ENCODE results near the gene CCDC201. TPM values are rescaled to one million over a fixed set of nuclear protein-coding genes. Genes with fewer than 3 reads are reported as not detected.
"Not testable (repeated sequence)": the region's sequence is repeated elsewhere in the genome, so short reads cannot be mapped to it uniquely, and the experiment has no call there.

The CCDC201 gene
- total and polyA plus RNA-seq, 2 donors (not counting 3 experiments of a cell fraction or from before 2014, with no cell fraction given): not detected

- DNase-seq (ENCODE audit: low read depth, low spot score); H2AFZ ChIP-seq (ENCODE audit: low read depth, low read length); BruUV-seq (replicated peaks); H3K27me3 ChIP-seq (ENCODE audit: control insufficient read depth in 2 of 2, insufficient read depth in 2 of 2, low read length in 2 of 2); FAIRE-seq; H3K27ac ChIP-seq (ENCODE audit: insufficient read depth, low read depth, low read length); H3K79me2 ChIP-seq (ENCODE audit: control insufficient read depth, insufficient read depth, low read length); H3K4me1 ChIP-seq (ENCODE audit: control insufficient read depth, extremely low read depth, insufficient read depth, low read length); H3K9me1 ChIP-seq (replicated peaks; ENCODE audit: control insufficient read depth, extremely low read depth, insufficient read depth, low read length); H3K4me2 ChIP-seq (ENCODE audit: insufficient read depth, low read length); dilution Hi-C loops (cut with MboI; ENCODE audit: extremely low pct_ligation_motif_present, low sequenced_read_pairs); H3K36me3 ChIP-seq (ENCODE audit: control insufficient read depth in 2 of 2, extremely low read depth in 1 of 2, insufficient read depth in 2 of 2, low read length in 2 of 2); H3K9me3 ChIP-seq (replicated peaks; ENCODE audit: control insufficient read depth, insufficient read depth, low read length); H3K9ac ChIP-seq (replicated peaks; ENCODE audit: extremely low read depth, insufficient read depth, low read length); intact Hi-C loops (cut with micrococcal nuclease); H3K4me3 ChIP-seq (replicated peaks in 1 of 3; ENCODE audit: insufficient read depth in 1 of 3, low read depth in 1 of 3, low read length in 3 of 3); POLR2A ChIA-PET; H4K20me1 ChIP-seq (replicated peaks; ENCODE audit: control insufficient read depth, extremely low read depth, insufficient read depth, low read length): not testable (repeated sequence)
- CTCF ChIA-PET: interaction anchor here (0.7 kb wide), 1 partner anchor 157 kb away, joined by 3 read pairs; no protein-coding TSS in a partner anchor
Observed at GRCh38 chr7:45841926-45842717, 30.8 kb downstream of the CCDC201 start.

GRCh38 chr7:45838852-45839251 lies 34.0 kb downstream of the CCDC201 start:
- POLR2A ChIA-PET; DNase-seq (ENCODE audit: low read depth, low spot score); H3K27ac ChIP-seq (ENCODE audit: insufficient read depth, low read depth, low read length); H3K36me3 ChIP-seq (ENCODE audit: control insufficient read depth in 2 of 2, extremely low read depth in 1 of 2, insufficient read depth in 2 of 2, low read length in 2 of 2); H3K9me3 ChIP-seq (replicated peaks; ENCODE audit: control insufficient read depth, insufficient read depth, low read length); H3K79me2 ChIP-seq (ENCODE audit: control insufficient read depth, insufficient read depth, low read length); H4K20me1 ChIP-seq (replicated peaks; ENCODE audit: control insufficient read depth, extremely low read depth, insufficient read depth, low read length); H3K27me3 ChIP-seq (ENCODE audit: control insufficient read depth in 2 of 2, insufficient read depth in 2 of 2, low read length in 2 of 2); H3K4me3 ChIP-seq (replicated peaks in 1 of 3; ENCODE audit: insufficient read depth in 1 of 3, low read depth in 1 of 3, low read length in 3 of 3); H3K4me1 ChIP-seq (ENCODE audit: control insufficient read depth, extremely low read depth, insufficient read depth, low read length); H3K9ac ChIP-seq (replicated peaks; ENCODE audit: extremely low read depth, insufficient read depth, low read length); FAIRE-seq; H2AFZ ChIP-seq (ENCODE audit: low read depth, low read length); intact Hi-C loops (cut with micrococcal nuclease); H3K4me2 ChIP-seq (ENCODE audit: insufficient read depth, low read length); BruUV-seq (replicated peaks); dilution Hi-C loops (cut with MboI; ENCODE audit: extremely low pct_ligation_motif_present, low sequenced_read_pairs); H3K9me1 ChIP-seq (replicated peaks; ENCODE audit: control insufficient read depth, extremely low read depth, insufficient read depth, low read length); CTCF ChIA-PET: not testable (repeated sequence)

GRCh38 chr7:45832433-45833177 lies 40.3 kb downstream of the CCDC201 start:
- POLR2A ChIA-PET; CTCF ChIA-PET; DNase-seq (ENCODE audit: low read depth, low spot score); H2AFZ ChIP-seq (ENCODE audit: low read depth, low read length); H3K9me1 ChIP-seq (replicated peaks; ENCODE audit: control insufficient read depth, extremely low read depth, insufficient read depth, low read length); H3K27me3 ChIP-seq (ENCODE audit: control insufficient read depth in 2 of 2, insufficient read depth in 2 of 2, low read length in 2 of 2); H3K27ac ChIP-seq (ENCODE audit: insufficient read depth, low read depth, low read length); FAIRE-seq; H3K4me3 ChIP-seq (replicated peaks in 1 of 3; ENCODE audit: insufficient read depth in 1 of 3, low read depth in 1 of 3, low read length in 3 of 3); H3K9ac ChIP-seq (replicated peaks; ENCODE audit: extremely low read depth, insufficient read depth, low read length); intact Hi-C loops (cut with micrococcal nuclease); H3K4me1 ChIP-seq (ENCODE audit: control insufficient read depth, extremely low read depth, insufficient read depth, low read length); H4K20me1 ChIP-seq (replicated peaks; ENCODE audit: control insufficient read depth, extremely low read depth, insufficient read depth, low read length); H3K36me3 ChIP-seq (ENCODE audit: control insufficient read depth in 2 of 2, extremely low read depth in 1 of 2, insufficient read depth in 2 of 2, low read length in 2 of 2); dilution Hi-C loops (cut with MboI; ENCODE audit: extremely low pct_ligation_motif_present, low sequenced_read_pairs); H3K79me2 ChIP-seq (ENCODE audit: control insufficient read depth, insufficient read depth, low read length); BruUV-seq (replicated peaks); H3K4me2 ChIP-seq (ENCODE audit: insufficient read depth, low read length); H3K9me3 ChIP-seq (replicated peaks; ENCODE audit: control insufficient read depth, insufficient read depth, low read length): not testable (repeated sequence)

GRCh38 chr7:45829846-45830245 lies 43.0 kb downstream of the CCDC201 start:
- BruUV-seq (replicated peaks); POLR2A ChIA-PET: not testable (repeated sequence)

More at GRCh38 chr7:45829846-45830245, 43.0 kb downstream of the CCDC201 start:
- H4K20me1 ChIP-seq (replicated peaks; ENCODE audit: control insufficient read depth, extremely low read depth, insufficient read depth, low read length); CTCF ChIA-PET; H3K79me2 ChIP-seq (ENCODE audit: control insufficient read depth, insufficient read depth, low read length); H3K4me3 ChIP-seq (replicated peaks in 1 of 3; ENCODE audit: insufficient read depth in 1 of 3, low read depth in 1 of 3, low read length in 3 of 3); H3K9me1 ChIP-seq (replicated peaks; ENCODE audit: control insufficient read depth, extremely low read depth, insufficient read depth, low read length); FAIRE-seq; intact Hi-C loops (cut with micrococcal nuclease); DNase-seq (ENCODE audit: low read depth, low spot score); dilution Hi-C loops (cut with MboI; ENCODE audit: extremely low pct_ligation_motif_present, low sequenced_read_pairs); H3K9ac ChIP-seq (replicated peaks; ENCODE audit: extremely low read depth, insufficient read depth, low read length); H3K4me1 ChIP-seq (ENCODE audit: control insufficient read depth, extremely low read depth, insufficient read depth, low read length); H2AFZ ChIP-seq (ENCODE audit: low read depth, low read length); H3K36me3 ChIP-seq (ENCODE audit: control insufficient read depth in 2 of 2, extremely low read depth in 1 of 2, insufficient read depth in 2 of 2, low read length in 2 of 2); H3K27ac ChIP-seq (ENCODE audit: insufficient read depth, low read depth, low read length); H3K27me3 ChIP-seq (ENCODE audit: control insufficient read depth in 2 of 2, insufficient read depth in 2 of 2, low read length in 2 of 2); H3K4me2 ChIP-seq (ENCODE audit: insufficient read depth, low read length); H3K9me3 ChIP-seq (replicated peaks; ENCODE audit: control insufficient read depth, insufficient read depth, low read length): not testable (repeated sequence)

Measured in endothelial cell of umbilical vein (primary cell).